ENCODE data around the gene PTRH2. TPM values are rescaled to one million over a fixed set of nuclear protein-coding genes. Genes with fewer than 3 reads are reported as not detected.

Gene PTRH2
- total RNA-seq, 1 donor from 2014 or later = 18.3 TPM

DNA sequence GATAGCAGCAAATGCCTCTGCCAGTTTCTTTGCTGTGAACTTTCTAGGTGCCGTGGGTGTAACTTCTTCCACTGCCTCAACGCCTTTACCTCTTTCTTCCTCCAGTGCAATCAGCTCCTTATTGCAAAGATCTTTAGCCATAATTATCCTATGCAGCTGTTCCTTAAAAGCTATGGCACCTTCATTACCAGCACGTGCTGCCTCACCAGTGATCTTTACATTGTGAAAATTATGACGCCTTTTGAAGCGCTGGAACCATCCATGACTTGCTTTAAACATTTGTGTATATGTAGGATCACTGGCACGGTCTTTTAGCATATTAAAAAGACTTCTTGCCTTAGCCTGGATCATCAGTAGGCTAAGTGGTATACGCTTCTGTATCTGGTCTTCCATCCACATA, 8.0 kb downstream of the PTRH2 start:
- H3K27ac ChIP-seq (ENCODE audit: low read depth, low read length) = no peak overlapping the region
- H3K4me3 ChIP-seq (ENCODE audit: low read length in 3 of 3) = no peak overlapping the region
- H3K4me1 ChIP-seq (ENCODE audit: control insufficient read depth in 3 of 3, insufficient read depth in 3 of 3, low read length in 3 of 3) = no peaks in the 10 kb centered on the region
- H3K27me3 ChIP-seq (ENCODE audit: control insufficient read depth in 3 of 3, insufficient read depth in 3 of 3, low read length in 3 of 3) = no peaks in the 10 kb centered on the region
- H3K9ac ChIP-seq (ENCODE audit: low read depth in 1 of 3, low read length in 3 of 3) = no peak overlapping the region
- H3K9me3 ChIP-seq (ENCODE audit: control insufficient read depth in 3 of 3, low read length in 3 of 3) = no peaks in the 10 kb centered on the region
- H3K36me3 ChIP-seq (ENCODE audit: control insufficient read depth in 3 of 3, insufficient read depth in 3 of 3, low read length in 3 of 3) = peaks cover 28 to 52% (median 48%) of the 10 kb centered on the region in 3 donors

DNA sequence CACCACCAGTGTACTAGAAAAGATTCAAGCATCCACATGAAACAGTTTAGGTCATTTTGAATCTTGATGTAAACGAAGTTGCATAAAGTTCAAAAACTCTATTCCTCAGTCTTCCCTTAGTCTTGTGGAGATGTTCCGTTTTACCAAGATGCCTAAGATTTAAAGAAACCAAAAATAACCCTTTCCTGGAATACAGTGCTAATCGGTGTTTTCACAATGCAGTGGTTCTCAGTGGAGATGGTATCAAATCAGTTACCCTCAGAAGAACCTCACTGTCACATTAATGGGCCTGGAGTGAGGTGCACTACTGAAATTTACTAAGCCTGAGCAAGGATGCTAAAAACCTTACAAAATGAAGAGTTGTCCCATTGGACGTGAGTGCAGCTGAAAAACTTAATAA, 9.1 kb downstream of the PTRH2 start:
- Histone ChIP-seq H3K27me3 (ENCODE audit: control insufficient read depth in 3 of 3, insufficient read depth in 3 of 3, low read length in 3 of 3) (no peaks in the 10 kb centered on the region), H3K4me1 (ENCODE audit: control insufficient read depth in 3 of 3, insufficient read depth in 3 of 3, low read length in 3 of 3) (no peaks in the 10 kb centered on the region), H3K9me3 (ENCODE audit: control insufficient read depth in 3 of 3, low read length in 3 of 3) (no peaks in the 10 kb centered on the region), H3K4me3 (ENCODE audit: low read length in 3 of 3) (no peak overlapping the region), H3K36me3 (ENCODE audit: control insufficient read depth in 3 of 3, insufficient read depth in 3 of 3, low read length in 3 of 3) (peaks cover 32 to 62% (median 58%) of the 10 kb centered on the region in 3 donors), H3K9ac (ENCODE audit: low read depth in 1 of 3, low read length in 3 of 3) (no peak overlapping the region), H3K27ac (ENCODE audit: low read depth, low read length) (no peak overlapping the region)

GRCh38 chr17:59696682-59697277, 10.4 kb downstream of the PTRH2 start:
- no peaks in the 10 kb centered on the region for H3K4me1 ChIP-seq (ENCODE audit: control insufficient read depth in 3 of 3, insufficient read depth in 3 of 3, low read length in 3 of 3)
- peaks cover 34 to 68% (median 67%) of the 10 kb centered on the region in 3 donors for H3K36me3 ChIP-seq (ENCODE audit: control insufficient read depth in 3 of 3, insufficient read depth in 3 of 3, low read length in 3 of 3)
- no peaks in the 10 kb centered on the region for H3K9me3 ChIP-seq (ENCODE audit: control insufficient read depth in 3 of 3, low read length in 3 of 3)
- no peak overlapping the region for H3K4me3 ChIP-seq (ENCODE audit: low read length in 3 of 3)
- no peaks in the 10 kb centered on the region for H3K27me3 ChIP-seq (ENCODE audit: control insufficient read depth in 3 of 3, insufficient read depth in 3 of 3, low read length in 3 of 3)
- H3K9ac ChIP-seq (ENCODE audit: low read depth in 1 of 3, low read length in 3 of 3) = no peak overlapping the region
- H3K27ac ChIP-seq (ENCODE audit: low read depth, low read length) = no peak overlapping the region

- Histone ChIP-seq H3K9ac (ENCODE audit: low read depth in 1 of 3, low read length in 3 of 3) (no peak overlapping the region), H3K4me1 (ENCODE audit: control insufficient read depth in 3 of 3, insufficient read depth in 3 of 3, low read length in 3 of 3) (no peaks in the 10 kb centered on the region), H3K27me3 (ENCODE audit: control insufficient read depth in 3 of 3, insufficient read depth in 3 of 3, low read length in 3 of 3) (no peaks in the 10 kb centered on the region), H3K27ac (ENCODE audit: low read depth, low read length) (no peak overlapping the region), H3K9me3 (ENCODE audit: control insufficient read depth in 3 of 3, low read length in 3 of 3) (no peaks in the 10 kb centered on the region), H3K36me3 (ENCODE audit: control insufficient read depth in 3 of 3, insufficient read depth in 3 of 3, low read length in 3 of 3) (peaks cover 38 to 74% (median 69%) of the 10 kb centered on the region in 3 donors), H3K4me3 (ENCODE audit: low read length in 3 of 3) (no peak overlapping the region)
These were observed 11.1 kb downstream of the PTRH2 start for GRCh38 chr17:59695945-59696681.

DNA sequence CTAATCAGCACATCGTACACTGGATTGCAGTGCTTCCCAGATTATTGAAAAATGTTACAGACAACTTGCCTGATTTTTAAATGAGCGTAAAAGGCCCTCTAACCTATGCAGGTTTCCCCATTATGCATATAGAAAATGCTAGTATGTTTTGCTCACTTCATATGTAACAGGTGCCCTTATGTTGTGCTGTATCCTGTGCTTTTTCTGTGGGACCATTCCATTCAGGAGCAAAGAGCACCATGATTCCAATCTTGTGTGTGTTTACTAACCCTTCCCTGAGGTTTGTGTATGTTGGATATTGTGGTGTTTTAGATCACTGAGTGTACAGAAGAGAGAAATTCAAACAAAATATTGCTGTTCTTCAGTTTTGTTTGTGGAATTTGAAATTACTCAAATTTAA, 12.9 kb downstream of the PTRH2 start:
- Histone ChIP-seq H3K27me3 (ENCODE audit: control insufficient read depth in 3 of 3, insufficient read depth in 3 of 3, low read length in 3 of 3) (no peaks in the 10 kb centered on the region), H3K36me3 (ENCODE audit: control insufficient read depth in 3 of 3, insufficient read depth in 3 of 3, low read length in 3 of 3) (peaks cover 49 to 83% (median 75%) of the 10 kb centered on the region in 3 donors), H3K4me1 (ENCODE audit: control insufficient read depth in 3 of 3, insufficient read depth in 3 of 3, low read length in 3 of 3) (no peaks in the 10 kb centered on the region), H3K27ac (ENCODE audit: low read depth, low read length) (no peak overlapping the region), H3K9me3 (ENCODE audit: control insufficient read depth in 3 of 3, low read length in 3 of 3) (no peaks in the 10 kb centered on the region), H3K9ac (ENCODE audit: low read depth in 1 of 3, low read length in 3 of 3) (no peak overlapping the region), H3K4me3 (ENCODE audit: low read length in 3 of 3) (no peak overlapping the region)

DNA sequence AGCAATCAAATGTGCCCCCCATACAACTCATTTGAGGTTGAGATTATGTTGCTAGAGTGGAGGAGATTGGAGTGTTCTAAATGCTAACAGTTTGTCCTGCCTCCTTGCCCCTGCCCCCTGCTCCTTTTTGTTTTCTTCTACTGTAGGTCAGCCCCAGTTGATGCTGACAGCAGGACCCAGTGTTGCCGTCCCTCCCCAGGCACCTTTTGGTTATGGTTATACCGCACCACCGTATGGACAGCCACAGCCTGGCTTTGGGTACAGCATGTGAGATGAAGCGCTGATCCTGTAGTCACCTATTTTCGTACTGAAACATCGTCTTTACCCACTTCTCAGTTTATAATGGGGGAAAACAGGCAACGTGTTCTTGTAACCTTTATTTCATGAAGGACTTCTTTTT, 13.6 kb downstream of the PTRH2 start:
- Histone ChIP-seq H3K27me3 (ENCODE audit: control insufficient read depth in 3 of 3, insufficient read depth in 3 of 3, low read length in 3 of 3) (no peaks in the 10 kb centered on the region), H3K36me3 (ENCODE audit: control insufficient read depth in 3 of 3, insufficient read depth in 3 of 3, low read length in 3 of 3) (peaks cover 42 to 79% (median 68%) of the 10 kb centered on the region in 3 donors), H3K4me1 (ENCODE audit: control insufficient read depth in 3 of 3, insufficient read depth in 3 of 3, low read length in 3 of 3) (no peaks in the 10 kb centered on the region), H3K4me3 (ENCODE audit: low read length in 3 of 3) (no peak overlapping the region), H3K9ac (ENCODE audit: low read depth in 1 of 3, low read length in 3 of 3) (no peak overlapping the region), H3K27ac (ENCODE audit: low read depth, low read length) (no peak overlapping the region), H3K9me3 (ENCODE audit: control insufficient read depth in 3 of 3, low read length in 3 of 3) (no peaks in the 10 kb centered on the region)

- no peak overlapping the region for H3K9ac ChIP-seq (ENCODE audit: low read depth in 1 of 3, low read length in 3 of 3)
- peaks cover 31 to 86% (median 61%) of the 10 kb centered on the region in 3 donors for H3K36me3 ChIP-seq (ENCODE audit: control insufficient read depth in 3 of 3, insufficient read depth in 3 of 3, low read length in 3 of 3)
- H3K27ac ChIP-seq (ENCODE audit: low read depth, low read length) = no peak overlapping the region
- H3K27me3 ChIP-seq (ENCODE audit: control insufficient read depth in 3 of 3, insufficient read depth in 3 of 3, low read length in 3 of 3) = no peaks in the 10 kb centered on the region
- H3K4me3 ChIP-seq (ENCODE audit: low read length in 3 of 3) = no peak overlapping the region
- no peaks in the 10 kb centered on the region for H3K4me1 ChIP-seq (ENCODE audit: control insufficient read depth in 3 of 3, insufficient read depth in 3 of 3, low read length in 3 of 3)
- H3K9me3 ChIP-seq (ENCODE audit: control insufficient read depth in 3 of 3, low read length in 3 of 3) = no peaks in the 10 kb centered on the region
These were observed 18.7 kb downstream of the PTRH2 start for GRCh38 chr17:59688496-59688895.

GRCh38 chr17:59688008-59688407, 19.2 kb downstream of the PTRH2 start:
- H3K4me3 ChIP-seq (ENCODE audit: low read length in 3 of 3) = no peak overlapping the region
- no peaks in the 10 kb centered on the region for H3K4me1 ChIP-seq (ENCODE audit: control insufficient read depth in 3 of 3, insufficient read depth in 3 of 3, low read length in 3 of 3)
- peaks cover 33 to 87% (median 63%) of the 10 kb centered on the region in 3 donors for H3K36me3 ChIP-seq (ENCODE audit: control insufficient read depth in 3 of 3, insufficient read depth in 3 of 3, low read length in 3 of 3)
- H3K27ac ChIP-seq (ENCODE audit: low read depth, low read length) = no peak overlapping the region
- H3K9me3 ChIP-seq (ENCODE audit: control insufficient read depth in 3 of 3, low read length in 3 of 3) = no peaks in the 10 kb centered on the region
- H3K27me3 ChIP-seq (ENCODE audit: control insufficient read depth in 3 of 3, insufficient read depth in 3 of 3, low read length in 3 of 3) = no peaks in the 10 kb centered on the region
- no peak overlapping the region for H3K9ac ChIP-seq (ENCODE audit: low read depth in 1 of 3, low read length in 3 of 3)

DNA sequence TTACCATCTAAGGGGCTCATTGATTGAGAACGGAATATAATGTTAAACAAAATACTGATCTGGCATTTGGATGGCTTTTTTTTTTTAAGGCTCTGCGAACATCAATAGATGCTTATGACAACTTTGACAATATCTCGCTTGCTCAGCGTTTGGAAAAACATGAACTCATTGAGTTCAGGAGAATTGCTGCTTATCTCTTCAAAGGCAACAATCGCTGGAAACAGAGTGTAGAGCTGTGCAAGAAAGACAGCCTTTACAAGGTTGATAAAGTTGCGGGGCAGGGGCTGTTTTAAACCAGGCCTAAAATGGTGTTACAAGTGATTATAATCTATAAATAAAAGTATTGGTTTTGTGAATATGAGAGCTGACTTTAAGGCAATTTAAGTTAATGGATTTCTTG, 22.3 kb downstream of the PTRH2 start:
- Histone ChIP-seq H3K27me3 (ENCODE audit: control insufficient read depth in 3 of 3, insufficient read depth in 3 of 3, low read length in 3 of 3) (no peaks in the 10 kb centered on the region), H3K36me3 (ENCODE audit: control insufficient read depth in 3 of 3, insufficient read depth in 3 of 3, low read length in 3 of 3) (peaks cover 35 to 92% (median 77%) of the 10 kb centered on the region in 3 donors), H3K9ac (ENCODE audit: low read depth in 1 of 3, low read length in 3 of 3) (no peak overlapping the region), H3K9me3 (ENCODE audit: control insufficient read depth in 3 of 3, low read length in 3 of 3) (no peaks in the 10 kb centered on the region), H3K27ac (ENCODE audit: low read depth, low read length) (no peak overlapping the region), H3K4me1 (ENCODE audit: control insufficient read depth in 3 of 3, insufficient read depth in 3 of 3, low read length in 3 of 3) (no peaks in the 10 kb centered on the region), H3K4me3 (ENCODE audit: low read length in 3 of 3) (no peak overlapping the region)

GRCh38 chr17:59683283-59683682, 23.9 kb downstream of the PTRH2 start:
- Histone ChIP-seq H3K4me1 (ENCODE audit: control insufficient read depth in 3 of 3, insufficient read depth in 3 of 3, low read length in 3 of 3) (no peaks in the 10 kb centered on the region), H3K9ac (ENCODE audit: low read depth in 1 of 3, low read length in 3 of 3) (no peak overlapping the region), H3K4me3 (ENCODE audit: low read length in 3 of 3) (no peak overlapping the region), H3K9me3 (ENCODE audit: control insufficient read depth in 3 of 3, low read length in 3 of 3) (no peaks in the 10 kb centered on the region), H3K36me3 (ENCODE audit: control insufficient read depth in 3 of 3, insufficient read depth in 3 of 3, low read length in 3 of 3) (peaks cover 45 to 91% (median 89%) of the 10 kb centered on the region in 3 donors), H3K27me3 (ENCODE audit: control insufficient read depth in 3 of 3, insufficient read depth in 3 of 3, low read length in 3 of 3) (no peaks in the 10 kb centered on the region), H3K27ac (ENCODE audit: low read depth, low read length) (no peak overlapping the region)
